ENCODE results near the gene CAMKMT.

Gene CAMKMT

GRCh38 chr2:44519026-44519425 is 157.3 kb downstream of the CAMKMT start:
- no peak for DNase-seq

GRCh38 chr2:44522846-44523245 is 161.1 kb downstream of the CAMKMT start:
- DNase-seq = no peak

DNA sequence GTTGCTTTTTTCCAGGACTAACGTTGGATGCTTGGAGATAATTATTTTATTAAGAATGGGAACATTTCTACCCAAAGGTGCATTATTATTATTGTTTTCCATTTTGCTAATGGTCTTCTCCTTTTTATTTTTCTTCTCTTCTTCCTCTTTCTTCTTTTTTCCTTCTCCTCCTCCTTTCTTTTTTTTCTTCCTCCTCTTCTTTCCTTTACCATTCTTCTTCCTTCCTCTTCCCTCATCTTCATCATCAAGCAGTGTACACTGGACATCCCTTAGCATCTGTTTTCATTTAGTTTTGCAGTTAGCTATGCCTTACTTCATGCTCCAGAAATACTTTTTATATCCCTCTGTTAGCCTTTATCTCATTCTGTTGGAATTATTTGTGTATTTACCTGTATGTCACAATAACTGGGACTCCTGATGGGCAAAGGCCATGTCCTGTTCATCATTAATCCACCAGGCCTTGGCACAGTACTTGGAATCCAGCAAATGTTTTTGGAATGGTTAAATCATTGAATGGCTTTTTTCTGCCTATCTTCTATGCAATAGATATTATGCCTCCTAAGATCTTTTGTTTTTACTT is 162.7 kb downstream of the CAMKMT start:
- no peak for DNase-seq

DNA sequence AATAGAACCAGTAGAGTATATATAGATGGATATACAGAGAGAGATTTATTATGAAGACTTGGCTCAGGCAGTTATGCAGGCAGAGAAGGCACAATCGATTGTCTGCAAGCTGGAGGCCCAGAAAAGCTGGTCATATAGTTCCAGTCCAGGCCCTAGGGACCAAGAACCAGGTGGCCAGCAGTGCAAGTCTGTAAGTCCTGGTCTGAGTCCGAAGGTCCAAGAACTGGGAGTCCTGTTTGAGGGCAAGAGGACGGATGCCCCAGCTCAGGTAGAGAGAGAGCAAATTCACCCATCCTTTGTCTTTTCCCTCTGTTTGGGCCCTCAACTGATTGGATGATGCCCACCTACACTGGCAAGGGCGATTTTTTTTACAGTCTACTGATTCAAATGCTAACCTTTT is 164.6 kb downstream of the CAMKMT start:
- DNase-seq = no peak

- no peak for DNase-seq
These were observed 166.8 kb downstream of the CAMKMT start for GRCh38 chr2:44528595-44528994.

- no peak for DNase-seq
These were observed 167.7 kb downstream of the CAMKMT start for GRCh38 chr2:44529448-44529847.

DNA sequence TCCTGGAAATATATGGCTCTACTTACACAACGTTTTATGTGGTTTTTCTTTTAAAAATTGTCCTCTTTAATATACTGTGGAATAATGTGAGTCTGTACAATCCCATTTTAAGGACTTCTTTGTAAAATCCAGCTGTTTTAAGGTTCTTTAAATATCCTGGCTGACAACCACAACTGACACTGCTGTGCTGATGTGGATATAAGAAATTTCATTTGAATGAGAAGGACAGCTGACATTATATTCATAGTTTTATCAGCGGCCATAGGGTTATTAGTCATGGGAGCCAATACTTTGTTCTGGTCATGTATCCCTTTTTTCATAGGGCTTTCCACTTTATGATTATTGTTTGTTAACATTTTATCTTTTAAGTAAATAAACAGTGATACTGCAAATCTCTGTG is 169.5 kb downstream of the CAMKMT start:
- no peak for DNase-seq

- no peak for DNase-seq
These were observed 170.3 kb downstream of the CAMKMT start for GRCh38 chr2:44532031-44532430.

GRCh38 chr2:44533508-44533907 is 171.8 kb downstream of the CAMKMT start:
- no peak for DNase-seq

GRCh38 chr2:44535376-44535775 is 173.6 kb downstream of the CAMKMT start:
- DNase-seq = no peak

- DNase-seq = no peak
These were observed 175.5 kb downstream of the CAMKMT start for GRCh38 chr2:44537264-44537663.

DNA sequence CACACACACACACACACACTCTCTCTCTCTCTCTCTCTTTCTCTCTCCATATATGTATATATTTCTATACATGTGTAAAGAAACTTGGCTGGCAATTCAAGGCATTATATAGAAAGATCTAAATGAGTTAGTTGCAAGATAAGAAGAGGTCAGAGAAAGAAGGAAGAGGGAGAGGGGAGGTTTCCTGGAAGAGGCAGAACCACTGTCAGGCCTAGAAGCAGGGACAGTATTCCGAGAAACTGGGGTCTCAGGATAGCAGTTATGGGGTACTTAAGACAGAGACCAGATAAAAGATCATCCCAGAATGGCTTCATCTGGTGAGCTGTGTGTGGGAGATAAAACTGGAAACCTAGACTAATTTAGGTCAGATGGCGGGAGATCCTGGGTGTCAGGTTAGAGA is 180.8 kb downstream of the CAMKMT start:
- DNase-seq = no peak

- DNase-seq = peak; percentile 67
These were observed 182.3 kb downstream of the CAMKMT start for GRCh38 chr2:44543773-44544725.

DNA sequence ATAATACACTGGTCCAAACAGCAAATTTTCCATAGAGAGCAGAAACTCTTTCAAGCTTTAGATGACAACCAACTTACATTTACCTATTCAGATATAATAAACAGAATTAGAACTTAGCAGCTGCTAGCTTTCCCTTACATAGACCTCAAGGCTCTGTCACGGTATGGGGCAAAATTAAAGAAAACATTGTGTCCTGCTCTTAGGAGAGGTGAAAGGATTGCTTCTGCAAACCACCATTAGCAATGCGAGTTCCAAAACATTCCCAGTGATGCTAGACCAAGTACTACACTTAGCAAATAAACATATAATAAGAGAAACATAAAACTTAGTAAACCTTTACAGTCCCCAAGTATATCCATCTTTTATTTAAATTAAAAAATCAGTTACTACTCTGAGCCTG is 183.3 kb downstream of the CAMKMT start:
- no peak for DNase-seq

DNA sequence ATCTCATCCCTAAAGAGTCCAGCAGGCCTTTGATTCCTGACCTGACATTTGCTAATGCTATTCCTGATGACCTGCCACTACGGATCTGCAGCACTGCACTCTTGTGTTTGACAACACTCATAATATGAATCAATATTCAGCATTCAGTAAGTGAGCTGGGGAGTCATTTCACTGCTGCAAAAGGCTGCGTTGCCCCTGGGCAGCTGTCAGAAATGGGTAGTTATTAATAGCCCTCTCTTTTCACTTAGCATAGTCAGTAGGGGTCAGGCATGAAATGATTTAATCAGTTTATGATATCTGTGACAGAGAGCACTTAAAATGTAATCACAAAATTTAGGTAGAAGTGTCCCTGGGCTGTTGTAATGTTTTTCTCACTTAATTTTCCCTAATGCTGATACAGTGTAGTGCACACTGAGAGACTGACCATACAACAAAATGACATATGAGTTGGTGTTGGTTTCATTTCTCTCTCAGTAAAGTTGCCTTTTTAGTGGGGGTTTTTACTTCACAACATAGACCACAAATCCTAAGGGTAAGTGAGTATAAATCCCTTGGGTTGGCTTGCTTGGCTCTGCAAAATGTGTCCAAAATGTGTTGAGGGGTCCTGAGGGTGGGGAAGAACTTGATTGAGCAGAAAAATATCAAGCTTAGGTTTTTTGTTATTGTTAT is 184.8 kb downstream of the CAMKMT start:
- no peak for DNase-seq

GRCh38 chr2:44547718-44548117 is 186.0 kb downstream of the CAMKMT start:
- DNase-seq = no peak

- no peak for DNase-seq
These were observed 186.7 kb downstream of the CAMKMT start for GRCh38 chr2:44548221-44549098.

- DNase-seq = no peak
These were observed 187.3 kb downstream of the CAMKMT start for GRCh38 chr2:44549099-44549471.

GRCh38 chr2:44549856-44550255 is 188.1 kb downstream of the CAMKMT start:
- DNase-seq = no peak

DNA sequence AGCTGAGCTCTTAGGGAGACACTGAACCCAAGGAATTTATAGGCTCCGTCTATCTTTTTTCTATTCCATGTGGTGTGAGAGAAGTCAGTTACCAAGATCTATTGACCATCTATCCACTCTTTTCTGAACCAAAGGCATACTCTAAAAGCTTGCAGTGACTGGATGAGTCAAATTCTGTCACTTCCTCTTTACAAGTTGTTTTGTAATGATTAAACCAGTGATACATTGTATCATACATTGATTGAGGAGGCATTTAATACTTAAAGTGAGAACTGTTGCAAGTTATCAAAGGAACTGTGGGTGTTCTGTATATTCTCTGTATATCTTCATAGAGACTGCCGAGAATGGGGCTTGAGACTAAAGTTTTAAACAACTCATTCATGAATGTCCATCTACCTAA is 188.8 kb downstream of the CAMKMT start:
- DNase-seq = no peak

DNA sequence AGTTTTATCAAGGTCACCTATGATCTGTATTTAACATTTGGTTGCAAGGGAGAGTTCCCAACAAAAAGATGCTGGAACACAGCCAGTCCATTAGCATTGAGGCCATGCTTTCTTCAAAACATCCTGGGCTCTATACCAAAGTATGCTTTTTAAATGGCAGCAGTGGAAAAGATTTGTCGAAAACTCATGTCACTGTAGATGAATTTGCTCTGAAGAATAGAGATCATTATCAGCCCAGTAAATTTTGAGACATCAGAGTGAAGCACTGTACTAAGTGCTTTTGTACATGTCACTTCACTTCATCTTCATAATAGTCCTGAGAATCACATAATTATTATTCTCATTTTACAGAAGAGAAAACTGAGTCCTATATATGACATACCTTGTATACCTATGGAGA is 189.8 kb downstream of the CAMKMT start:
- no peak for DNase-seq

DNA sequence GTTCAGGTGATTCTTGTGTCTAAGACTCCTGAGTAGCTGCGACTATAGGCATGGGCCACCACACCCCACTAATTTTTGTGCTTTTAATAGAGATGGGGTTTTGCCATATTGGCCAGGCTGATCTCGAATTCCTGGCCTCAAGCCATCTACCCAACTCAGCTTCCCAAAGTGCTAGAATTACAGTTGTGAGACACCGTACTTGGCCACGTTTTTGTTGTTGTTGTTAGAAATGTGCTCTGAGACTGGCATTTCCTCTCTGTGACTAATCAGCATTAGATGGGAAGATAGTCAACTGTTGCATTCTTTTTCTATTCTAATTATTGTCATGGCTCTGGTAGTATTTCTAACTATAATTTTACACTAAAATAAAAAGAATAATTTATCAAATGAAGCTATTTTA is 191.7 kb downstream of the CAMKMT start:
- DNase-seq = no peak

DNA sequence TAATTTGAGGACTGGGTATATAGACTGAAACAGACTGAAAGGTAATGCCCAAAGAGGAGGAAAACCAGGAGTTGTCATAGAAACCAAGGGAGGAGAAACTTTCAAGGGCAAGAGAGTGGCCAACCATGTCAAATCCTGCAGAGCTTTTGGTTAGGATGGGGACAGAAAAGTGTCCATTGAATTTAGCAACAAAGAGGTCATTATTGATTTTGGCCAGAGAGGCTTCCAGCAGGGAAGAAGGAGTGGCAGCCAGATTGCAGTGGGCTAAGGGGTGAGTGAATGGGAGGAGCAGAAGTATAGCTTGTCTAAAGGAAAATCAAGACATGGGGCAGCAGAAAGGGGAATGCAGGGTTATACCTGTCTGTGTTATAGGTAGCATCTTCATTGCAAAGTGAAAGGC is 194.0 kb downstream of the CAMKMT start:
- DNase-seq = no peak

All from NCI-H2171 treated with DMSO at 0.1 percent for 48 hours (cell line).